Right lobe of liver (tissue), 6 donors: ENCODE results near the gene LYPLAL1. TPM values are rescaled to one million over a fixed set of nuclear protein-coding genes. Genes with fewer than 3 reads are reported as not detected.

Source experiments
- ATAC-seq, 4 donors: fragments of 200-7000 bp; cut with Tn5 transposase; one replicate each; pipeline ENCODE4 v1.9.1; 2020; ENCODE audit warnings: mild to moderate bottlenecking in 4 of 4, moderate library complexity in 4 of 4
- DNase-seq, 3 donors: peaks; one replicate each; pipeline ENCODE4 v3.0.0-alpha.2; 2020
- H3K27ac ChIP-seq, 3 donors: fragments of 200-600 bp; one replicate each; pipeline ENCODE4 v1.8.0; 2022
- H3K27me3 ChIP-seq, 2 donors: fragments of 200-600 bp; one replicate each; pipeline ENCODE4 v1.8.0; 2022
- H3K36me3 ChIP-seq, 4 donors: fragments of 200-600 bp; sonication (generic) in 1 of 4; one replicate each; pipeline versions ENCODE4 v1.5.1 to v1.8.0; 2017 to 2022; ENCODE audit warnings: control low read depth in 1 of 4
- H3K4me1 ChIP-seq, 4 donors: fragments of 200-600 bp; sonication (generic) in 1 of 4; one replicate each; pipeline versions ENCODE4 v1.5.1 to v1.8.0; 2017 to 2022; ENCODE audit warnings: control low read depth in 1 of 4
- H3K4me3 ChIP-seq, 3 donors: fragments of 200-600 bp; one replicate each; pipeline ENCODE4 v1.8.0; 2022
- H3K9me3 ChIP-seq, 4 donors: fragments of 200-600 bp; sonication (generic) in 1 of 4; one replicate each; pipeline versions ENCODE4 v1.5.1 to v1.8.0; 2017 to 2022; ENCODE audit warnings: control low read depth in 1 of 4
- POLR2A ChIP-seq: fragments of 450-650 bp; IDR thresholded peaks from one replicate; pipeline ENCODE4 v1.6.1; 2017; ENCODE audit warnings: antibody characterized with exemption, mild to moderate bottlenecking
- WGBS: methylation state at CpG from one replicate; pipeline ENCODE4 v1.1.6; 2018; ENCODE audit warnings: low coverage, low lambda C conversion rate; ENCODE audit not compliant: insufficient coverage; ENCODE audit errors: missing lambda C conversion rate; 5-methylcytosine and 5-hydroxymethylcytosine counted together
- intact Hi-C, 2 donors: fragments of 100-400 bp; cut with DNase I; formaldehyde crosslinking; loops; one replicate each; pipeline versions ENCODE4 v1.11.2 to v1.14.1; 2022
- total RNA-seq, 6 experiments: library from RNA; depleted of rRNA in 2 of 6; stranded (reverse); fragments of >200 nt in 2 of 6; fragmentation: NEBNext Ultra II Directional in 3 of 6; extraction: Animal tissue kit (Norgen Biotek cat#: 25700) in 3 of 6; gene quantifications; one replicate each; pipeline versions ENCODE4 v1.1.0 to v1.2.4, GENCODE V29; 2016 to 2023
- TF ChIP-seq, protein P1 (sequence below), 4 donors: fragments of 200-600 bp in 3 of 4; fragments of 450-650 bp in 1 of 4; IDR thresholded peaks; one replicate each; pipeline versions ENCODE4 v1.5.1 to v1.8.0; 2016 to 2022; ENCODE audit warnings: antibody characterized with exemption in 4 of 4, mild to moderate bottlenecking in 2 of 4
- donor health status: DM: no; HTN: yes; CAD: no.
- donor health status: DM: no; HTN: no; CAD: no.
- donor health status: DM: no; HTN: no; CAD: no.
- donor health status: DM: no; HTN: yes; CAD: no.
- donor health status: DM: no; HTN: yes; CAD: no.

The LYPLAL1 gene
- total RNA-seq, 6 experiments from 2014 or later: 16.5 to 33.6 (median 22.2) TPM

DNA sequence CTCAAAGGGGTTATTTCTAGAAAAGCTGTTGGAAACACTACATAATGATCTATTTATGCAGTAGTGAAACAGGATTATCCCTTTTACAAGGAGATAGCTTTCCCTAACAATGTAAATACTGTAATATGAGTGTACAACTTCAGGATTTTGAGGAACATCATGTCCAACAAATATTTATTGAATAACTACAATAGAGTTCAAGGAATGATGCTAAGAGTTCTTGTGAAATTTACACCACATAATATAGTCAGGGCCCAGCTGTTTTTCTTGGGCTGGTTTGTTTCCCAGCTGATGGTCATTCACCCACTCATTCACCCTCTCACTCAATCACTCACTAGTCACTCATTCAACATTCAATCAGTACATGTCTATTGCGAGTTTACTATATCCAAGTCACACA, 12.3 kb upstream of the LYPLAL1 start:
- TF ChIP-seq, protein P1, sequence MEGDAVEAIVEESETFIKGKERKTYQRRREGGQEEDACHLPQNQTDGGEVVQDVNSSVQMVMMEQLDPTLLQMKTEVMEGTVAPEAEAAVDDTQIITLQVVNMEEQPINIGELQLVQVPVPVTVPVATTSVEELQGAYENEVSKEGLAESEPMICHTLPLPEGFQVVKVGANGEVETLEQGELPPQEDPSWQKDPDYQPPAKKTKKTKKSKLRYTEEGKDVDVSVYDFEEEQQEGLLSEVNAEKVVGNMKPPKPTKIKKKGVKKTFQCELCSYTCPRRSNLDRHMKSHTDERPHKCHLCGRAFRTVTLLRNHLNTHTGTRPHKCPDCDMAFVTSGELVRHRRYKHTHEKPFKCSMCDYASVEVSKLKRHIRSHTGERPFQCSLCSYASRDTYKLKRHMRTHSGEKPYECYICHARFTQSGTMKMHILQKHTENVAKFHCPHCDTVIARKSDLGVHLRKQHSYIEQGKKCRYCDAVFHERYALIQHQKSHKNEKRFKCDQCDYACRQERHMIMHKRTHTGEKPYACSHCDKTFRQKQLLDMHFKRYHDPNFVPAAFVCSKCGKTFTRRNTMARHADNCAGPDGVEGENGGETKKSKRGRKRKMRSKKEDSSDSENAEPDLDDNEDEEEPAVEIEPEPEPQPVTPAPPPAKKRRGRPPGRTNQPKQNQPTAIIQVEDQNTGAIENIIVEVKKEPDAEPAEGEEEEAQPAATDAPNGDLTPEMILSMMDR (IDR thresholded peaks at IDR 0.05): no peak
- no peak for TF ChIP-seq POLR2A
- Histone ChIP-seq H3K36me3 (no peaks in the 10 kb centered on the region), H3K4me3 (no peak overlapping the region), H3K27ac (no peak overlapping the region), H3K9me3 (no peaks in the 10 kb centered on the region), H3K27me3 (no peaks in the 10 kb centered on the region), H3K4me1 (no peaks in the 10 kb centered on the region)
- intact Hi-C loops: no loop called here
- no peak for DNase-seq
- 93% methylated on average over 1 of the region's 1 CpG for WGBS
- ATAC-seq: no peak

DNA sequence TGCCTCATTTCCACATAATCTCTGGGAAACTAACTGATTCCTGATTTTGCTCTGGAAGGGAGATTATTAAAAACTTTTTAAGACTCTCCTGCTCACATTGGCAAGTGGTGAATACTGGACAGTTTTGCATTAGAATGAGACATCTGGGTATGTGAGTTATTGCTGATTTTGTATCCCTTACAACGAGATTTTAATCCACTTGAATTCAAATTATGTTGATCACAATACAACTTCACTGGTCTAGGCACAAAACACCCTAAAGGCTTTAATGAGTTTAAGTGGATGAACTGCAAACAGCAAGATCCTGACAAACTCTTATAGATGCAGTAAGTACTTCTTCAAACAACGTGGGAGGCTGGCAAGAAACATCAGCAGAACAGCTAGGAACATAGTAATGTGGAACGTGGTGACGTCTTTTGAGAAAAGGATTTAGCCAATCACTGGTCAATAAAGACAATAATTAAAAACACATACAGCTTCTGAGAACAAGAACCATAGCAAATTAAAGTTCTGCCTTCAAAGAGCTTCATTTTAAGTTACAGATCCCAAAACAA, 10.2 kb upstream of the LYPLAL1 start:
- Histone ChIP-seq H3K9me3 (no peaks in the 10 kb centered on the region), H3K36me3 (no peaks in the 10 kb centered on the region), H3K27me3 (no peaks in the 10 kb centered on the region), H3K4me1 (no peaks in the 10 kb centered on the region), H3K27ac (no peak overlapping the region), H3K4me3 (no peak overlapping the region)
- WGBS: 73% methylated on average over 4 of the region's 4 CpGs
- intact Hi-C loops: no loop called here
- no peak for TF ChIP-seq POLR2A
- TF ChIP-seq, protein P1 (IDR thresholded peaks at IDR 0.05): no peak
- DNase-seq (no peak), ATAC-seq (no peak)

DNA sequence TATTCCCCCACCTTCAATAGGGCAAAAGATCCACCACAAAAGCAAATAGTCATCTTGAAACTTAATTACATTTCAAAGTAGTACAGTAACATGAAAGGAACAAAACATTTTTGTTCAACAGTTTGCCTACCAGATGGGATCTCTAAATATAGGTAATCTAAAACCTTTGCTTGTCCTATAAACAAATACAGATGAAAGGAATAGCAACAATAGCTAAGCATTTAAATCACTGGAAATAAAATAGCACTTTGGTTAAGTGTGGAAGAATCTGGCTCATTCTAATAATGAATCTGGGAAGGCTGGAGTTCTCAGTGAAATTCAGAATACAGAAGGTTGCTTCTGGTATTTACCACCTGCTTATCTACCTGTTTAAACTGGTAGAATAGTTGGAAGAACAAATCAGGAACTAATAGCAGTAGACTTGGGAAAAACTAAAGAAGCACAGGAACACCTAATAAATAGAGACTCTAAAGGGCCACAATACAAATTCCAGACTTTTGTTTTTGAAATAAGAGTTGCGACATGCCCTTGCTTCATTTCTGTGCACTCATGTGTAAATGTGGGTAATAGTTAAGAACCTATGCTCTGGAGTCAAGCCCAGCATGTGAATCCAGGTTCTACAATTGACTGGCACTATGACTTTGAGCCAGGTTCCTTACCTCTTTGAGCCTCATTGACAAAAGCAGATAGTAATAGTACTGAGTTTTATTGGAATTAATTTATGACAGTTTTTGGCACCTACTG, 2.3 kb upstream of the LYPLAL1 start:
- TF ChIP-seq, protein P1 (IDR thresholded peaks at IDR 0.05): no peak
- TF ChIP-seq POLR2A: no peak
- no peak overlapping the region for H3K27ac ChIP-seq
- intact Hi-C loops: no loop called here
- H3K4me3 ChIP-seq: no peak overlapping the region
- peak in 1 of 3 donors; percentile 58 for DNase-seq
- no peaks in the 10 kb centered on the region for H3K36me3 ChIP-seq
- peak; percentile 26 to 42 (median 35) for ATAC-seq
- WGBS: 38% methylated on average over 1 of the region's 1 CpG
- H3K4me1 ChIP-seq: peaks cover 0 to 14% (median 7%) of the 10 kb centered on the region in 4 donors
- H3K9me3 ChIP-seq: no peaks in the 10 kb centered on the region
- H3K27me3 ChIP-seq: no peaks in the 10 kb centered on the region

DNA sequence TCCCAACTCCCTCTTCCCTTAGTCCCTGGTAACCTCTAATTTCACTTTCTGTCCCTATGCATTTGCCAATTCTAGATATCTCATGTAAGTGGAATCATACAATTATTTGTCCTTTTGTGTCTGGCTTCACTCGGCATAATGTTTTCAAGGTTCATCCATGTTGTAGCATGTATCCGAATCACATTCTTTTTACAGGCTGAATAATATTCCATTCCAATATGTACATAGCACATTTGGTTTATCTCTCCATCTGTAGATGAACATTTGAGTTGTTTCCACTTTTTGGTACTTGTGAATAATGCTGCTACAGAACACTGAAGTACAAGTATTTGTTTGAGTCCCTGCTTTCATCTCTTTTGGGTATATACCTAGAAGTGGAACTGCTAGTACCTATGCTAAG, 857 bp upstream of the LYPLAL1 start:
- H3K36me3 ChIP-seq: no peaks in the 10 kb centered on the region
- H3K27me3 ChIP-seq: no peaks in the 10 kb centered on the region
- no peak for DNase-seq
- intact Hi-C loops: no loop called here
- H3K9me3 ChIP-seq: no peaks in the 10 kb centered on the region
- ATAC-seq: no peak
- H3K4me1 ChIP-seq: peaks cover 0 to 21% (median 7%) of the 10 kb centered on the region in 4 donors
- TF ChIP-seq POLR2A: no peak
- TF ChIP-seq, protein P1 (IDR thresholded peaks at IDR 0.05): no peak
- no peak overlapping the region for H3K4me3 ChIP-seq
- 89% methylated on average over 2 of the region's 2 CpGs for WGBS
- H3K27ac ChIP-seq: peak overlapping the region in 1 of 3 donors; percentile 94
